Progenitor cell of endocrine pancreas (in vitro differentiated cells): ENCODE data around the gene NLGN1. TPM values are rescaled to one million over a fixed set of nuclear protein-coding genes. Genes with fewer than 3 reads are reported as not detected.

Experiments used
- DNase-seq: peaks from one replicate; pipeline ENCODE4 v3.0.0; 2021; ENCODE audit warnings: low spot score; ENCODE audit not compliant: unreplicated experiment
- H3K27ac Mint-ChIP-seq: 2 replicates; pipeline ENCODE4 v1.8.0; 2021; ENCODE audit warnings: mild to moderate bottlenecking, moderate library complexity, mixed read lengths
- H3K27me3 Mint-ChIP-seq: 2 replicates; pipeline ENCODE4 v1.8.0; 2021; ENCODE audit warnings: mixed read lengths
- H3K36me3 Mint-ChIP-seq: 2 replicates; pipeline ENCODE4 v1.8.0; 2022; ENCODE audit warnings: mixed read lengths; ENCODE audit not compliant: insufficient read depth
- H3K4me1 Mint-ChIP-seq: 2 replicates; pipeline ENCODE4 v1.8.0; 2021; ENCODE audit warnings: low read depth, mixed read lengths
- H3K4me3 Mint-ChIP-seq: 2 replicates; pipeline ENCODE4 v1.8.0; 2021; ENCODE audit warnings: low read depth, mild to moderate bottlenecking, moderate library complexity, mixed read lengths
- H3K9me3 Mint-ChIP-seq: 2 replicates; pipeline ENCODE4 v1.8.0; 2021; ENCODE audit warnings: low read depth, mixed read lengths
- total RNA-seq: library from RNA; stranded (reverse); gene quantifications from 2 replicates; pipeline ENCODE4 v1.2.1, GENCODE V29; 2021
- TF ChIP-seq, protein P1 (sequence below): fragments of 200-600 bp; sonication (generic); IDR thresholded peaks from one replicate; pipeline ENCODE4 v1.5.0; 2021; ENCODE audit warnings: antibody characterized with exemption, mild to moderate bottlenecking; ENCODE audit not compliant: unreplicated experiment

The NLGN1 gene
- total RNA-seq, 1 donor from 2014 or later, result 5.7 TPM

DNA sequence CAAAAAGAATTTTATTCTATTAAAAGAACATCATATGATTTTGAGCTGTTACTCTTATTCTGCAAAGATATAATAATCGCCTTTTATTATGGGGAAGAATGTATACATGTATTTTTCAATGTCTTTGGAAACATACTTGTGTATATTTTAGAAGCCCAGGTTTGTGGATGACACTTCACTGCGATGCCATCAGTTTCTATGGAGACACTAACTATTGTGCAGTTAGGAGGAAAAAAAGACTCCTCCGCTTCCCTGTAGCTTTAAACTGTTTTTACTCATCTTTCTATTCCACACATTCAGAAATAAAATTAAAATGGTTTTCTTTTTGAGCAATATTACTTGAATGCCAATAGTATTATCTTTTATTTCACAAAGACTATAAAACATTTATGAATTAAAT, 305.0 kb downstream of the NLGN1 start:
- H3K27ac Mint-ChIP-seq, result no peak overlapping the region
- H3K4me3 Mint-ChIP-seq, result no peak overlapping the region
- DNase-seq, result no peak
- no peaks in the 10 kb centered on the region for H3K36me3 Mint-ChIP-seq
- TF ChIP-seq, protein P1, sequence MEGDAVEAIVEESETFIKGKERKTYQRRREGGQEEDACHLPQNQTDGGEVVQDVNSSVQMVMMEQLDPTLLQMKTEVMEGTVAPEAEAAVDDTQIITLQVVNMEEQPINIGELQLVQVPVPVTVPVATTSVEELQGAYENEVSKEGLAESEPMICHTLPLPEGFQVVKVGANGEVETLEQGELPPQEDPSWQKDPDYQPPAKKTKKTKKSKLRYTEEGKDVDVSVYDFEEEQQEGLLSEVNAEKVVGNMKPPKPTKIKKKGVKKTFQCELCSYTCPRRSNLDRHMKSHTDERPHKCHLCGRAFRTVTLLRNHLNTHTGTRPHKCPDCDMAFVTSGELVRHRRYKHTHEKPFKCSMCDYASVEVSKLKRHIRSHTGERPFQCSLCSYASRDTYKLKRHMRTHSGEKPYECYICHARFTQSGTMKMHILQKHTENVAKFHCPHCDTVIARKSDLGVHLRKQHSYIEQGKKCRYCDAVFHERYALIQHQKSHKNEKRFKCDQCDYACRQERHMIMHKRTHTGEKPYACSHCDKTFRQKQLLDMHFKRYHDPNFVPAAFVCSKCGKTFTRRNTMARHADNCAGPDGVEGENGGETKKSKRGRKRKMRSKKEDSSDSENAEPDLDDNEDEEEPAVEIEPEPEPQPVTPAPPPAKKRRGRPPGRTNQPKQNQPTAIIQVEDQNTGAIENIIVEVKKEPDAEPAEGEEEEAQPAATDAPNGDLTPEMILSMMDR, result no peak
- no peaks in the 10 kb centered on the region for H3K27me3 Mint-ChIP-seq
- no peaks in the 10 kb centered on the region for H3K4me1 Mint-ChIP-seq
- no peaks in the 10 kb centered on the region for H3K9me3 Mint-ChIP-seq

DNA sequence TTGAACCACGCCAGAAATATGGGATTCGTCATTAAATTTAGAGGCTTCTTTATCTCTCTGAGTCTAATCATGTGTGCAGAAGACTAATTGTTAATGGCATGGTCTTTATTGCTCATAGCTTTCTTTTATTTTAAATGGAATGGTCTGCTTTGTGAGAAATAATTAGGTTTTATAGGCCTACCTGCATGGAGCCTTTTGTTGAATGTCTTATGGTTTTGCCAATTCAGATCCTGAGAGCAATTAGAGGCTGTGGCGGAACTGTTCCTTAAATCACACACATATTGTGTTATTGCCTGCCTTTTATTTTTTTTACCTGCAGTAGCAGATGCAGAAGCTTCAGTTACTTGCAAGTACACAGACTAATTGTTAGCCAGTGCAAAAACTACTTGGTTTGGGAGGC, 306.2 kb downstream of the NLGN1 start:
- H3K27me3 Mint-ChIP-seq, result no peaks in the 10 kb centered on the region
- no peaks in the 10 kb centered on the region for H3K4me1 Mint-ChIP-seq
- no peaks in the 10 kb centered on the region for H3K9me3 Mint-ChIP-seq
- no peak for DNase-seq
- H3K27ac Mint-ChIP-seq, result no peak overlapping the region
- TF ChIP-seq, protein P1, result no peak
- no peaks in the 10 kb centered on the region for H3K36me3 Mint-ChIP-seq
- no peak overlapping the region for H3K4me3 Mint-ChIP-seq

GRCh38 chr3:173706630-173707029, 309.1 kb downstream of the NLGN1 start:
- Mint-ChIP-seq H3K4me3 (no peak overlapping the region), H3K4me1 (peaks cover 3% of the 10 kb centered on the region), H3K9me3 (no peaks in the 10 kb centered on the region), H3K36me3 (no peaks in the 10 kb centered on the region), H3K27ac (no peak overlapping the region), H3K27me3 (no peaks in the 10 kb centered on the region)
- TF ChIP-seq, protein P1, result no peak
- no peak for DNase-seq

- no peak overlapping the region for H3K4me3 Mint-ChIP-seq
- no peaks in the 10 kb centered on the region for H3K27me3 Mint-ChIP-seq
- TF ChIP-seq, protein P1, result no peak
- peaks cover 5% of the 10 kb centered on the region for H3K4me1 Mint-ChIP-seq
- DNase-seq, result no peak
- no peaks in the 10 kb centered on the region for H3K36me3 Mint-ChIP-seq
- no peak overlapping the region for H3K27ac Mint-ChIP-seq
- H3K9me3 Mint-ChIP-seq, result no peaks in the 10 kb centered on the region
Measured at GRCh38 chr3:173708191-173708590, 310.6 kb downstream of the NLGN1 start.

- Mint-ChIP-seq H3K36me3 (no peaks in the 10 kb centered on the region), H3K4me3 (no peak overlapping the region), H3K9me3 (no peaks in the 10 kb centered on the region), H3K27ac (no peak overlapping the region), H3K4me1 (peaks cover 5% of the 10 kb centered on the region), H3K27me3 (no peaks in the 10 kb centered on the region)
- no peak for DNase-seq
- TF ChIP-seq, protein P1, result no peak
Measured at GRCh38 chr3:173709026-173709425, 311.5 kb downstream of the NLGN1 start.
